H9 (cell line): ENCODE results near the gene CRP. TPM values are rescaled to one million over a fixed set of nuclear protein-coding genes. Genes with fewer than 3 reads are reported as not detected.

Experiments
- DNase-seq: peaks from one replicate; pipeline ENCODE4 v3.0.0-alpha.2; 2017
- H2AFZ ChIP-seq: one replicate; pipeline ENCODE4 v1.6.1; 2013; ENCODE audit warnings: mild to moderate bottlenecking, low read length, control low read depth, moderate library complexity
- H2AK5ac ChIP-seq: 2 replicates; pipeline ENCODE4 v1.6.1; 2013; ENCODE audit warnings: low read length, control low read depth, mixed read lengths; ENCODE audit not compliant: insufficient read length
- H2BK120ac ChIP-seq: one replicate; pipeline ENCODE4 v1.6.1; 2013; ENCODE audit warnings: low read depth, mild to moderate bottlenecking, low read length, control low read depth, inconsistent platforms; ENCODE audit not compliant: poor library complexity, severe bottlenecking
- H2BK12ac ChIP-seq: 2 replicates; pipeline ENCODE4 v1.6.1; 2013; ENCODE audit warnings: low read length, control low read depth, mixed read lengths, low read depth; ENCODE audit not compliant: insufficient read length
- H2BK15ac ChIP-seq: 2 replicates; pipeline ENCODE4 v1.6.1; 2013; ENCODE audit warnings: low read depth, low read length, control low read depth
- H2BK20ac ChIP-seq: one replicate; pipeline ENCODE4 v1.6.1; 2013; ENCODE audit warnings: low read depth, mild to moderate bottlenecking, low read length, control low read depth, inconsistent platforms; ENCODE audit not compliant: poor library complexity, severe bottlenecking
- H2BK5ac ChIP-seq: 2 replicates; pipeline ENCODE4 v1.6.1; 2013; ENCODE audit warnings: low read length, control low read depth, mixed read lengths; ENCODE audit not compliant: insufficient read length
- H3K14ac ChIP-seq: 2 replicates; pipeline ENCODE4 v1.6.1; 2013; ENCODE audit warnings: low read length, control low read depth; ENCODE audit not compliant: insufficient read depth
- H3K18ac ChIP-seq: 2 replicates; pipeline ENCODE4 v1.6.1; 2013; ENCODE audit warnings: low read depth, mild to moderate bottlenecking, mixed read lengths, low read length, control low read depth; ENCODE audit not compliant: insufficient read length
- H3K23ac ChIP-seq: 2 replicates; pipeline ENCODE4 v1.6.1; 2013; ENCODE audit warnings: low read length, control low read depth, mixed read lengths, low read depth; ENCODE audit not compliant: insufficient read length
- H3K23me2 ChIP-seq: 2 replicates; pipeline ENCODE4 v1.6.1; 2013; ENCODE audit warnings: low read depth, mild to moderate bottlenecking, mixed read lengths, low read length, control low read depth; ENCODE audit not compliant: insufficient read length, poor library complexity, severe bottlenecking
- H3K27ac ChIP-seq: 2 replicates; pipeline ENCODE4 v1.5.1; 2013; ENCODE audit warnings: low read length, control low read depth, mixed read lengths, low read depth; ENCODE audit not compliant: insufficient read length
- H3K27me3 ChIP-seq: 2 replicates; pipeline ENCODE4 v1.6.1; 2013; ENCODE audit warnings: low read length, control low read depth, inconsistent platforms; ENCODE audit not compliant: insufficient read depth
- H3K4ac ChIP-seq: 2 replicates; pipeline ENCODE4 v1.6.1; 2013; ENCODE audit warnings: low read depth, mild to moderate bottlenecking, control low read depth, inconsistent platforms, low read length, moderate library complexity
- H3K4me1 ChIP-seq: 2 replicates; pipeline ENCODE4 v1.6.1; 2013; ENCODE audit warnings: low read length, control low read depth, inconsistent platforms; ENCODE audit not compliant: insufficient read depth
- H3K4me2 ChIP-seq: 2 replicates; pipeline ENCODE4 v1.6.1; 2013; ENCODE audit warnings: low read length, control low read depth, mixed read lengths; ENCODE audit not compliant: insufficient read length, insufficient read depth
- H3K56ac ChIP-seq: 2 replicates; pipeline ENCODE4 v1.6.1; 2013; ENCODE audit warnings: low read depth, mild to moderate bottlenecking, mixed read lengths, low read length, control low read depth; ENCODE audit not compliant: insufficient read length
- H3K79me1 ChIP-seq: 2 replicates; pipeline ENCODE4 v1.6.1; 2013; ENCODE audit warnings: low read depth, mild to moderate bottlenecking, moderate library complexity, low read length, control low read depth, inconsistent platforms; ENCODE audit not compliant: insufficient read depth, poor library complexity, severe bottlenecking
- H3K79me2 ChIP-seq: 2 replicates; pipeline ENCODE4 v1.6.1; 2013; ENCODE audit warnings: low read length, control low read depth, inconsistent platforms; ENCODE audit not compliant: insufficient read depth
- H3K9ac ChIP-seq: 2 replicates; pipeline ENCODE4 v1.6.1; 2013; ENCODE audit warnings: low read length, control low read depth, mixed read lengths; ENCODE audit not compliant: insufficient read length; ENCODE audit errors: extremely low read depth
- H3K9me3 ChIP-seq: one replicate; pipeline ENCODE4 v1.6.1; 2013; ENCODE audit warnings: low read depth, low read length, inconsistent platforms; ENCODE audit not compliant: control insufficient read depth
- H3T11ph ChIP-seq: one replicate; pipeline ENCODE4 v1.6.1; 2013; ENCODE audit warnings: mild to moderate bottlenecking, low read length, control low read depth, inconsistent platforms
- H4K20me1 ChIP-seq: one replicate; pipeline ENCODE4 v1.6.1; 2013; ENCODE audit not compliant: control insufficient read depth, insufficient read length, insufficient read depth
- H4K5ac ChIP-seq: 2 replicates; pipeline ENCODE4 v1.6.1; 2013; ENCODE audit warnings: low read depth, mild to moderate bottlenecking, mixed read lengths, low read length, control low read depth; ENCODE audit not compliant: insufficient read length
- H4K8ac ChIP-seq: replicated peaks from 2 replicates; pipeline ENCODE4 v1.6.1; 2013; ENCODE audit warnings: low read length, control low read depth, mixed read lengths, low read depth; ENCODE audit not compliant: insufficient read length
- H4K91ac ChIP-seq: 2 replicates; pipeline ENCODE4 v1.6.1; 2013; ENCODE audit warnings: low read depth, mild to moderate bottlenecking, moderate library complexity, mixed read lengths, low read length, control low read depth; ENCODE audit not compliant: insufficient read length
- H3K27ac Mint-ChIP-seq, 3 experiments: 2 replicates in 2 of 3; 3 replicates in 1 of 3; pipeline ENCODE4 v1.8.0; 2020 to 2021; ENCODE audit warnings: mixed read lengths in 3 of 3, mild to moderate bottlenecking in 1 of 3, moderate library complexity in 1 of 3
- H3K27me3 Mint-ChIP-seq: 2 replicates; pipeline ENCODE4 v1.8.0; 2021; ENCODE audit warnings: low read depth, mild to moderate bottlenecking, moderate library complexity, mixed read lengths
- H3K36me3 Mint-ChIP-seq, 3 experiments: 2 replicates in 2 of 3; 3 replicates in 1 of 3; pipeline ENCODE4 v1.8.0; 2020 to 2021; ENCODE audit warnings: low read depth in 3 of 3, mixed read lengths in 3 of 3; ENCODE audit not compliant: insufficient read depth in 1 of 3
- H3K4me1 Mint-ChIP-seq, 2 experiments: 2 replicates each; pipeline ENCODE4 v1.8.0; 2020; ENCODE audit warnings: mixed read lengths in 2 of 2
- H3K4me3 Mint-ChIP-seq, 2 experiments: 2 replicates in 1 of 2; 3 replicates in 1 of 2; pipeline ENCODE4 v1.8.0; 2020 to 2021; ENCODE audit warnings: mild to moderate bottlenecking in 2 of 2, mixed read lengths in 2 of 2, moderate library complexity in 1 of 2
- H3K9me3 Mint-ChIP-seq, 2 experiments: 2 replicates in 1 of 2; 3 replicates in 1 of 2; pipeline ENCODE4 v1.8.0; 2020; ENCODE audit warnings: mild to moderate bottlenecking in 2 of 2, mixed read lengths in 2 of 2, moderate library complexity in 1 of 2
- WGBS: extraction: QIAGEN DNeasy Blood & Tissue Kit; methylation state at CpG from one replicate; pipeline ENCODE4 v1.1.7; 2013; ENCODE audit warnings: missing lambda C conversion rate, low lambda C conversion rate, mixed read lengths; ENCODE audit not compliant: insufficient read length; ENCODE audit errors: extremely low coverage; 5-methylcytosine and 5-hydroxymethylcytosine counted together
- total RNA-seq: library from RNA; stranded (reverse); gene quantifications from 2 replicates; pipeline ENCODE4 v1.2.1, GENCODE V29; 2021
- TF ChIP-seq, protein P1 (sequence below): fragments of 200-600 bp; sonication (generic); conservative IDR thresholded peaks from 3 replicates; pipeline ENCODE4 v1.8.0; 2021; ENCODE audit warnings: antibody characterized with exemption, mild to moderate bottlenecking

CRP gene
- total RNA-seq, 1 experiment from 2014 or later = not detected

DNA sequence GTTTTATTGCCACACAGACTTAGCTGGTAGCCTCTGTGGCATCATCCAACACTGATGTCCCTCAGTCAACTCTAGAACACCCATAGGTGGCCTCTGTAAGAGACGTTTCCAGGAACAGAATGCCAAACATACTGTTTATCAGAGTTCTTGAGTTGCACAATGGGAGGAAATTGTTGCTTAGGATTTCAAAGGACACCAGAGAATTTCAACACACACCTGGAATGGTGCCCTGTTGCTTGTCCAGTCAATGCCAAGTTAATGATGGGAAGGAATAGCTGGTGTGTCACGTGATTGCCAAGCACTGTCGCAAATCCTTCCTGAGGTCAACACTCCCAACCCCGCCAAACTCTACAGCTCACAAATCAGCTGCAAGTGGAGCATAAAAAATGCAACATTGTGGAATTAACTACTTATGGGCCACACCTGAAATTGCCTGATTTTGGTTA lies 37.8 kb upstream of the CRP start:
- no peaks in the 10 kb centered on the region for H3K4me1 Mint-ChIP-seq
- H3K56ac ChIP-seq = no peak overlapping the region

More for the DNA sequence above, 37.8 kb upstream of the CRP start:
- Histone ChIP-seq H2BK20ac (no peak overlapping the region), H2AK5ac (no peak overlapping the region), H3K79me2 (no peaks in the 10 kb centered on the region), H2BK12ac (no peak overlapping the region), H3K9me3 (no peaks in the 10 kb centered on the region), H3K23ac (no peak overlapping the region), H4K20me1 (no peaks in the 10 kb centered on the region), H3K79me1 (no peaks in the 10 kb centered on the region), H3K14ac (no peak overlapping the region), H4K5ac (no peak overlapping the region), H3K27me3 (no peaks in the 10 kb centered on the region), H4K8ac (no peak overlapping the region), H3K4me1 (no peaks in the 10 kb centered on the region), H2BK5ac (no peak overlapping the region), H3T11ph (no peak overlapping the region), H2AFZ (no peak overlapping the region), H2BK15ac (no peak overlapping the region), H3K4me2 (no peak overlapping the region), H3K9ac (no peak overlapping the region), H3K27ac (no peak overlapping the region), H2BK120ac (no peak overlapping the region), H4K91ac (no peak overlapping the region), H3K18ac (no peak overlapping the region), H3K4ac (no peak overlapping the region), H3K23me2 (no peaks in the 10 kb centered on the region)
- no CpG with 5 or more reads among the region's 4 CpGs for WGBS
- Mint-ChIP-seq H3K27me3 (peaks cover 2% of the 10 kb centered on the region; the same call in 1 of the 2 replicates), H3K27ac (no peak overlapping the region), H3K36me3 (no peaks in the 10 kb centered on the region), H3K4me3 (no peak overlapping the region), H3K9me3 (no peaks in the 10 kb centered on the region; a peak in 1 of 5 replicates)
- TF ChIP-seq, protein P1, sequence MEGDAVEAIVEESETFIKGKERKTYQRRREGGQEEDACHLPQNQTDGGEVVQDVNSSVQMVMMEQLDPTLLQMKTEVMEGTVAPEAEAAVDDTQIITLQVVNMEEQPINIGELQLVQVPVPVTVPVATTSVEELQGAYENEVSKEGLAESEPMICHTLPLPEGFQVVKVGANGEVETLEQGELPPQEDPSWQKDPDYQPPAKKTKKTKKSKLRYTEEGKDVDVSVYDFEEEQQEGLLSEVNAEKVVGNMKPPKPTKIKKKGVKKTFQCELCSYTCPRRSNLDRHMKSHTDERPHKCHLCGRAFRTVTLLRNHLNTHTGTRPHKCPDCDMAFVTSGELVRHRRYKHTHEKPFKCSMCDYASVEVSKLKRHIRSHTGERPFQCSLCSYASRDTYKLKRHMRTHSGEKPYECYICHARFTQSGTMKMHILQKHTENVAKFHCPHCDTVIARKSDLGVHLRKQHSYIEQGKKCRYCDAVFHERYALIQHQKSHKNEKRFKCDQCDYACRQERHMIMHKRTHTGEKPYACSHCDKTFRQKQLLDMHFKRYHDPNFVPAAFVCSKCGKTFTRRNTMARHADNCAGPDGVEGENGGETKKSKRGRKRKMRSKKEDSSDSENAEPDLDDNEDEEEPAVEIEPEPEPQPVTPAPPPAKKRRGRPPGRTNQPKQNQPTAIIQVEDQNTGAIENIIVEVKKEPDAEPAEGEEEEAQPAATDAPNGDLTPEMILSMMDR = no peak
- no peak for DNase-seq
